ENCODE data around the gene TENM4.

- TF ChIP-seq FOXA1 (IDR thresholded peaks at IDR 0.05): no peak
- no peak for TF ChIP-seq SUZ12 (IDR thresholded peaks at IDR 0.05)
- TF ChIP-seq FOXM1 (IDR thresholded peaks at IDR 0.05; ENCODE audit: borderline replicate concordance): no peak
- no peak for TF ChIP-seq L3MBTL2 (conservative IDR thresholded peaks at IDR 0.05)
- TF ChIP-seq ZNF384 (IDR thresholded peaks at IDR 0.05): no peak
- no peak for TF ChIP-seq TARDBP (IDR thresholded peaks at IDR 0.05)
- TF ChIP-seq BHLHE40 (IDR thresholded peaks at IDR 0.05; ENCODE audit: borderline replicate concordance): no peak
- TF ChIP-seq PKNOX1 (IDR thresholded peaks at IDR 0.05): no peak
- no peak for TF ChIP-seq NFRKB (IDR thresholded peaks at IDR 0.05)
Measured at GRCh38 chr11:78952175-78952574, 488.7 kb downstream of the TENM4 start.

All from HEK293T (cell line).